Subcutaneous adipose tissue (tissue), 4 donors: ENCODE data around the gene GRIN3A. TPM values are rescaled to one million over a fixed set of nuclear protein-coding genes. Genes with fewer than 3 reads are reported as not detected.

Experiments used
- total RNA-seq, 4 donors: library from RNA; depleted of rRNA; stranded (reverse); fragments of >200 nt; gene quantifications; one replicate each; pipeline ENCODE4 v1.1.0, GENCODE V29; 2016
- TF ChIP-seq, protein P1 (sequence below): fragments of 450-650 bp; IDR thresholded peaks from one replicate; pipeline ENCODE4 v1.5.1; 2016; ENCODE audit warnings: low read depth, mild to moderate bottlenecking, control low read depth, antibody characterized with exemption, moderate library complexity

Gene GRIN3A
- total RNA-seq, 4 donors from 2014 or later = under 0.01 to 0.17 TPM; not detected in 2

DNA sequence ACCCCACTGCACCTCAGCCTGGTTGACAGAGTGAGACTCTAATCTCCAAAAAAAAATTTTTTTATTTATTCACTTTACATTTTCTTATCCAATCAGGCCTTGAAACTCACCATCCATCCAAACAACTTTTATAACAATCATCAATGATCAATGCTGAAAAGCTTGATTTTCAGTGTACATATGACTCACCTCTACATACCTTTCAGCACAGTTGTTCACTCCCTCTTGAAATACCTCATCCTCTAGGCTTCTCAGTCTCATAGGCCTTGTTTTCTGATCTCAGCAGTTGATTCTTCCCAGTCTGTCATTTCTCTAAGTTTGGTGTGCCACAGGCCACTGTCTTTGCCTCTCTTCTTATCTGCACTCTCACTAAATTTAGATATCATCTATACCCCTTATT, 36.2 kb downstream of the GRIN3A start:
- TF ChIP-seq, protein P1, sequence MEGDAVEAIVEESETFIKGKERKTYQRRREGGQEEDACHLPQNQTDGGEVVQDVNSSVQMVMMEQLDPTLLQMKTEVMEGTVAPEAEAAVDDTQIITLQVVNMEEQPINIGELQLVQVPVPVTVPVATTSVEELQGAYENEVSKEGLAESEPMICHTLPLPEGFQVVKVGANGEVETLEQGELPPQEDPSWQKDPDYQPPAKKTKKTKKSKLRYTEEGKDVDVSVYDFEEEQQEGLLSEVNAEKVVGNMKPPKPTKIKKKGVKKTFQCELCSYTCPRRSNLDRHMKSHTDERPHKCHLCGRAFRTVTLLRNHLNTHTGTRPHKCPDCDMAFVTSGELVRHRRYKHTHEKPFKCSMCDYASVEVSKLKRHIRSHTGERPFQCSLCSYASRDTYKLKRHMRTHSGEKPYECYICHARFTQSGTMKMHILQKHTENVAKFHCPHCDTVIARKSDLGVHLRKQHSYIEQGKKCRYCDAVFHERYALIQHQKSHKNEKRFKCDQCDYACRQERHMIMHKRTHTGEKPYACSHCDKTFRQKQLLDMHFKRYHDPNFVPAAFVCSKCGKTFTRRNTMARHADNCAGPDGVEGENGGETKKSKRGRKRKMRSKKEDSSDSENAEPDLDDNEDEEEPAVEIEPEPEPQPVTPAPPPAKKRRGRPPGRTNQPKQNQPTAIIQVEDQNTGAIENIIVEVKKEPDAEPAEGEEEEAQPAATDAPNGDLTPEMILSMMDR = no peak

DNA sequence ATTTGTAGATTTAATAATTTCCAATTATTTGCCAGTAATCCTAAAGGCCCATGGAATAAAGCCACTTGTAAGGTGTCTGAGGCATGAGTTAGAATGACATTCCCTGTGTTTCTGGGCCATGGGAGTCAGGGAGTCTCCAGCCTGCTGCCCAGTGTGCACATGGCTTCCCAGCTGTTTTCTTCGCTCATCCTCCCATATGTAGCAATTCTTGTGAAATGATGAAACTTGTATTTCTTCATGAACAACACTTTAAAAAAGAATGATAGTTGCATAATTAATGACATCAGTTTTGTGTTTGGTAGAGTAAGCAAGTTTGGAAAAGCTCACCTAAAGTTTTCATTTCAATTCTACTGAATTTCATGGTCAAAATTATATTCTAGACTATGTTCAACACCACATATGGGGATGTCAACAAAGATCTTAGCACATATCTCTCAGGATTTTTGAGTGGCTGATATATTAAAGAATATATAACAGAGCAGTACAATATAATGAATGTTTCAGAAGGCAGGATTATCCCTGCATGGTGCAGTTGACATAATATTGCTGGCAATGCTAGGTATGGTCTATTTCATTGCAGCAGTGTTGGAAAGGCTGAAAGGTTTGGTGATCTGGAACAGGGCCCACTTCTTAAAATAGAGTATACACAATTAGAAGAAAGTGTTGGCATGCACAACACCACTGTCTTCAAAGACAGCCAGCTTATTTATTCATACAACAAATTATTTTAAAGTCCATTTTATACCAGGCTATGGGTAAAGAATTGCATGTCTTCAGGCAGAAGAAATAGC, 44.7 kb downstream of the GRIN3A start:
- TF ChIP-seq, protein P1 = no peak

DNA sequence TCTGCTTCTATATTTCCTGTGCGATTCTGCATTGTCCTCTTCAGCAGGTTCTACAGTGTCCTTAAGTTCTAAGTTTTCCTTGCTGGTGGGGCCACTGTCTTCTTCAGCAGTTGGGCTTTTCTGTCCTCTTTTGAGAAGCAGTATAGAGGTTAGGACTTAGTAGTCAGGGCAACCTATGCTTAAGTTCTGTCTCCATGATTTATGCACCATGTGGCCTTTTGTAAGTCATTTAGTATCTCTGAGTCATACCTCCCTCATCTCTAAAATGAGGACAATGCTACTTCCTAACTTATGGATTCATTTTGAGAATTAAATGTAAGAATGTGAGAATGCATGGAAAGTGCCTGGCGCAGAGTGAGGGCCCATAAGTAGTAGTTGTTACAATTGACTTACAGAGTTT, 46.8 kb downstream of the GRIN3A start:
- TF ChIP-seq, protein P1 = no peak

DNA sequence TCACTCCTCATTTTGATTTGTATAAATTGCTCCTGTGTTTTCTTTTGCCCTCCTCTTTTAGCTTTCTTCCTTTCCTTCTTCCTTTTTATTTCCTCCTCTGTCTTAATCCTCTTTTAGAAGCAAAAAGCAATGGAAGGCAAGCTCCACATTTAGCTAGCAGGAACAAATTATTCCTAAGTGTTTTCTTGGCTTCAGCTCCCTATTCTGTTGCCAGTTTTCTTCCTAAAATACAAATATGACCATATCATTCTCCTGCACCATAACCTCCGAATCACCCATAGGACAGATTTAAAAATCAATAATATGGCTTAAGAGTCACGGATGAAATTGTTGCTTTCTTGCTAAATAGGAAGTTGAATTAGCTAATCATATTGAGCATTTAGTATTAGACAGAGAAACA, 49.4 kb downstream of the GRIN3A start:
- TF ChIP-seq, protein P1 = no peak

DNA sequence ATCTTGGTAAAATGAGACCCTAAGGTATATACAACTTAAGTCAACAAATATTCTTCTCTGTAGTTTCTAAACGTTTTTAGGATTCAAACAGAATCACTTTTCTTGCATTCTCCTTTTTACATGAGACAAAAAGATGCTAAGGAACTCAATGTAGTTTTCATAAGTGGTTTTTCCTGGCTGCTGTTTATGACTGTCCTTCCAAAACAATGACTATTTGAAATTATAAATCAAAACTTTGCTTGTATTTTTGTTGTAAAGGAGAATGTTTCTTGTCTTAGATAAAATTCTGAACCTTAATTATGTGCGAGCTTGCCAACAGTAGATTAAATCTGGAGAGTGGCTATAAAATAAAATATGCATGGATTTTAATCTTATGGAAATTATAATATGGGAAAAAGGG, 53.8 kb downstream of the GRIN3A start:
- TF ChIP-seq, protein P1 = no peak

DNA sequence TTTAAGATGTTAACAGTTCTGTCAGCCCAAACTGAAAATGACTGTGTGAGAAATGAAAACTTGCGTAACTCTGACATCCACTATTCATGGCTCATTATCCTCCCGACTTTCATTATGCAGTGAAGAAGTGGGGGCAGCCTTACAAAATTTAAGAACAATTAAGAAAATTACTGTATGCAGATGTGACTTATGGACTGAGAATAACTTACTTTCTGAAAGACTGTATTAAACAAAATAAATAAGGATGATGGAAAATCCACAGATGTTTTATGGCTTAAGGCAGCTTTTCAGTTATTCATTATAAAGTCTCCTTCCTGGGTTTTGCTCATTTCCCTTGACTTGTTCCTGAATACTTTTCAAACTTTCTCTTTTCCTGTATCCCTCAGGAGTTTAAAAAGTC, 55.2 kb downstream of the GRIN3A start:
- TF ChIP-seq, protein P1 = no peak

DNA sequence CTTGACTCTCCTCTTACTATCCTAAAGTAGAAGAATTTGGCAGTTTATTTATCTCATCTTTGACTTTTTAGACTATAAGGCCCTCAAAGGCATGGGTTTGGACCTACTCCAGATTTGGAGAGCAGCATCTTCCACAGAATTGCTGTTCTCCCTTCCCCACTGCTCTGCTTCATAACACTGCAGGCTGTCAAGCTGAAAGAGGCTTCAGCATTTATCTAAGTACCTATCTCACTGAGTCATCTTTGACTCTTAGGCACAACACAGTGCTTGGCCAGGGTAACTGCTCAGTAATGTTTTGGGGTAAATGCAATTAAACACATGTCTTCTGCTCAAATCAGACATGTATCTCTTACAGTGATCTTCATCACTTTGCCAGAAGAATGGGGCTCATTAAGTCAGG, 60.6 kb downstream of the GRIN3A start:
- TF ChIP-seq, protein P1 = no peak
